Measurements from ENCODE around the gene LINGO1. TPM values are rescaled to one million over a fixed set of nuclear protein-coding genes. Genes with fewer than 3 reads are reported as not detected.

LINGO1 gene
- total RNA-seq, 1 donor: 1.1 TPM

DNA sequence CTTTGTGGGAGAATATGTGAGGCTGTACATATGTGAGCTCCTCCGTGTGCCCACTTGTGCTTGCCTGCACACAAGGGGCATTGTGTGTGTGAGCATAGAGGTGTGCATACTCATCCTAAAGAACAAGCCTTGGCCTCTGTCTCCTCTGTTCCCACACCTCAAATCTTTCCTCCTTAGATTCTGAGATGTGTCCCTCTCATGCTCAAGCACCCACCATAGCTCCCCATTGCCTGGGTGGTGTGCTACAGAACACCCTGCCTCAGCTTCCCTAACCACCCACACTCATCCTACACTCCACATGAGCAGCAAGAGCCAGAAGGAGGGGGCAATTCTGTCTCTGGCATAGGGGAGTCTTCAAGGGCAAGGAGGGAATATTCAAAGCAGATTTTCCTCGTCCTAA is 27.7 kb downstream of the LINGO1 start:
- no peak for DNase-seq (ENCODE audit: insufficient read length, low spot score, missing footprints)
- Histone ChIP-seq H3K36me3 (ENCODE audit: insufficient read depth, low read length) (no peaks in the 10 kb centered on the region), H3K27me3 (ENCODE audit: insufficient read depth, low read length) (no peaks in the 10 kb centered on the region), H3K4me1 (ENCODE audit: insufficient read depth, low read length) (peaks cover 20% of the 10 kb centered on the region), H4K20me1 (ENCODE audit: insufficient read depth, low read length) (no peaks in the 10 kb centered on the region), H3K79me2 (ENCODE audit: insufficient read depth, low read length) (no peaks in the 10 kb centered on the region), H3K4me3 (ENCODE audit: insufficient read depth, low read length) (no peak overlapping the region), H3K4me2 (ENCODE audit: insufficient read depth, low read length) (no peak overlapping the region), H3K27ac (ENCODE audit: low read depth, low read length) (no peak overlapping the region), H2AFZ (ENCODE audit: low read length) (no peak overlapping the region), H3K9me3 (ENCODE audit: low read depth, low read length) (no peaks in the 10 kb centered on the region)
- TF ChIP-seq, protein P1, sequence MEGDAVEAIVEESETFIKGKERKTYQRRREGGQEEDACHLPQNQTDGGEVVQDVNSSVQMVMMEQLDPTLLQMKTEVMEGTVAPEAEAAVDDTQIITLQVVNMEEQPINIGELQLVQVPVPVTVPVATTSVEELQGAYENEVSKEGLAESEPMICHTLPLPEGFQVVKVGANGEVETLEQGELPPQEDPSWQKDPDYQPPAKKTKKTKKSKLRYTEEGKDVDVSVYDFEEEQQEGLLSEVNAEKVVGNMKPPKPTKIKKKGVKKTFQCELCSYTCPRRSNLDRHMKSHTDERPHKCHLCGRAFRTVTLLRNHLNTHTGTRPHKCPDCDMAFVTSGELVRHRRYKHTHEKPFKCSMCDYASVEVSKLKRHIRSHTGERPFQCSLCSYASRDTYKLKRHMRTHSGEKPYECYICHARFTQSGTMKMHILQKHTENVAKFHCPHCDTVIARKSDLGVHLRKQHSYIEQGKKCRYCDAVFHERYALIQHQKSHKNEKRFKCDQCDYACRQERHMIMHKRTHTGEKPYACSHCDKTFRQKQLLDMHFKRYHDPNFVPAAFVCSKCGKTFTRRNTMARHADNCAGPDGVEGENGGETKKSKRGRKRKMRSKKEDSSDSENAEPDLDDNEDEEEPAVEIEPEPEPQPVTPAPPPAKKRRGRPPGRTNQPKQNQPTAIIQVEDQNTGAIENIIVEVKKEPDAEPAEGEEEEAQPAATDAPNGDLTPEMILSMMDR (IDR thresholded peaks at IDR 0.05; ENCODE audit: extremely low read depth, low read depth, low read length): no peak

GRCh38 chr15:77603611-77604336 is 28.9 kb downstream of the LINGO1 start:
- H3K4me2 ChIP-seq (ENCODE audit: insufficient read depth, low read length): no peak overlapping the region
- no peaks in the 10 kb centered on the region for H3K79me2 ChIP-seq (ENCODE audit: insufficient read depth, low read length)
- no peaks in the 10 kb centered on the region for H4K20me1 ChIP-seq (ENCODE audit: insufficient read depth, low read length)
- H2AFZ ChIP-seq (ENCODE audit: low read length): no peak overlapping the region
- no peak for DNase-seq (ENCODE audit: insufficient read length, low spot score, missing footprints)
- H3K27me3 ChIP-seq (ENCODE audit: insufficient read depth, low read length): no peaks in the 10 kb centered on the region
- TF ChIP-seq, protein P1 (IDR thresholded peaks at IDR 0.05; ENCODE audit: extremely low read depth, low read depth, low read length): no peak
- H3K9me3 ChIP-seq (ENCODE audit: low read depth, low read length): no peaks in the 10 kb centered on the region
- peaks cover 20% of the 10 kb centered on the region for H3K4me1 ChIP-seq (ENCODE audit: insufficient read depth, low read length)
- no peak overlapping the region for H3K4me3 ChIP-seq (ENCODE audit: insufficient read depth, low read length)
- H3K27ac ChIP-seq (ENCODE audit: low read depth, low read length): no peak overlapping the region
- no peaks in the 10 kb centered on the region for H3K36me3 ChIP-seq (ENCODE audit: insufficient read depth, low read length)

GRCh38 chr15:77602800-77603199 is 29.9 kb downstream of the LINGO1 start:
- Histone ChIP-seq H3K4me3 (ENCODE audit: insufficient read depth, low read length) (no peak overlapping the region), H3K4me2 (ENCODE audit: insufficient read depth, low read length) (no peak overlapping the region), H3K4me1 (ENCODE audit: insufficient read depth, low read length) (peaks cover 17% of the 10 kb centered on the region), H4K20me1 (ENCODE audit: insufficient read depth, low read length) (no peaks in the 10 kb centered on the region), H3K27ac (ENCODE audit: low read depth, low read length) (no peak overlapping the region), H2AFZ (ENCODE audit: low read length) (no peak overlapping the region), H3K27me3 (ENCODE audit: insufficient read depth, low read length) (no peaks in the 10 kb centered on the region), H3K9me3 (ENCODE audit: low read depth, low read length) (no peaks in the 10 kb centered on the region), H3K79me2 (ENCODE audit: insufficient read depth, low read length) (no peaks in the 10 kb centered on the region), H3K36me3 (ENCODE audit: insufficient read depth, low read length) (no peaks in the 10 kb centered on the region)
- DNase-seq (ENCODE audit: insufficient read length, low spot score, missing footprints): no peak
- TF ChIP-seq, protein P1 (IDR thresholded peaks at IDR 0.05; ENCODE audit: extremely low read depth, low read depth, low read length): no peak

DNA sequence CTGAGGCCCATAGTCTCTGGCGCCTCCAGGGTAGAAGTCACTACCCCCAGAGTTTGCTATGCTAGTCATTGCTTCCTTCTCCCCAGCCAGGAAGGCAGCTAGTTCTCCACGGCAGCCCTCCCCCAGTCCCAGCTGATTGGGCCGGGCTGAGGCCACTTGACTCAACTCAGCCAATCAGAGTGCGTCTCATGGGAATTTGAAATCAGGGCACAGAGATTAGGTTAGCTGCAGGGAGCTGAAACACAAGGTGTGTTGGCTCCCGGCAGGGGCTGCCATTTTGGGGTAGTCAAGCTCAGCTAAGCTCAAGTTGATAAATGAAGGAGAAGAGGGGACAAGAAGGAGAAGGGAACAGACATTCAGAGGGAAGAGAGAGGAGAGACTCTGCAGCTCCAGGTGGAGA is 32.8 kb downstream of the LINGO1 start:
- H2AFZ ChIP-seq (ENCODE audit: low read length): peak overlapping the region; percentile 45

More for the DNA sequence above, 32.8 kb downstream of the LINGO1 start:
- Histone ChIP-seq H3K27ac (ENCODE audit: low read depth, low read length) (no peak overlapping the region), H3K4me3 (ENCODE audit: insufficient read depth, low read length) (no peak overlapping the region), H3K27me3 (ENCODE audit: insufficient read depth, low read length) (no peaks in the 10 kb centered on the region), H3K79me2 (ENCODE audit: insufficient read depth, low read length) (no peaks in the 10 kb centered on the region), H3K4me2 (ENCODE audit: insufficient read depth, low read length) (no peak overlapping the region), H3K4me1 (ENCODE audit: insufficient read depth, low read length) (no peaks in the 10 kb centered on the region), H3K36me3 (ENCODE audit: insufficient read depth, low read length) (no peaks in the 10 kb centered on the region), H4K20me1 (ENCODE audit: insufficient read depth, low read length) (no peaks in the 10 kb centered on the region), H3K9me3 (ENCODE audit: low read depth, low read length) (no peaks in the 10 kb centered on the region)
- DNase-seq (ENCODE audit: insufficient read length, low spot score, missing footprints): no peak
- TF ChIP-seq, protein P1 (IDR thresholded peaks at IDR 0.05; ENCODE audit: extremely low read depth, low read depth, low read length): no peak
